Endometrial microvascular endothelial cells (primary cell): ENCODE data around the gene KRTAP9-8. TPM values are rescaled to one million over a fixed set of nuclear protein-coding genes. Genes with fewer than 3 reads are reported as not detected.

Source experiments
- total RNA-seq: library from RNA; depleted of rRNA; stranded (reverse); fragments of >200 nt; gene quantifications from one replicate; pipeline ENCODE4 v1.2.3, GENCODE V29; 2015; ENCODE audit errors: inconsistent ontology term

Gene KRTAP9-8
- total RNA-seq, 1 donor from 2014 or later = not detected

Other genes with a start within 250 kb of the KRTAP9-8 start
- gene KRTAP3-3, start 243.8 kb upstream of the KRTAP9-8 start, total RNA-seq = not detected
- not detected for gene KRTAP3-2, start 238.1 kb upstream of the KRTAP9-8 start, total RNA-seq
- gene KRTAP3-1, start 228.9 kb upstream of the KRTAP9-8 start, total RNA-seq = not detected
- gene KRTAP1-5, start 210.8 kb upstream of the KRTAP9-8 start, total RNA-seq = not detected
- not detected for gene KRTAP1-4, start 207.8 kb upstream of the KRTAP9-8 start, total RNA-seq
- gene KRTAP1-3, start 203.1 kb upstream of the KRTAP9-8 start, total RNA-seq = not detected
- not detected for gene KRTAP1-1, start 196.5 kb upstream of the KRTAP9-8 start, total RNA-seq
- gene KRTAP2-1, start 190.7 kb upstream of the KRTAP9-8 start, total RNA-seq = not detected
- gene KRTAP2-2, start 182.8 kb upstream of the KRTAP9-8 start, total RNA-seq = not detected
- not detected for gene KRTAP2-3, start 177.9 kb upstream of the KRTAP9-8 start, total RNA-seq
- gene KRTAP2-4, start 172.1 kb upstream of the KRTAP9-8 start, total RNA-seq = not detected
- not detected for gene KRTAP4-7, start 153.8 kb upstream of the KRTAP9-8 start, total RNA-seq
- not detected for gene KRTAP4-8, start 139.9 kb upstream of the KRTAP9-8 start, total RNA-seq
- not detected for gene KRTAP4-16, start 135.8 kb upstream of the KRTAP9-8 start, total RNA-seq
- gene KRTAP4-9, start 132.6 kb upstream of the KRTAP9-8 start, total RNA-seq = not detected
- gene KRTAP4-11, start 119.6 kb upstream of the KRTAP9-8 start, total RNA-seq = not detected
- gene KRTAP4-12, start 113.8 kb upstream of the KRTAP9-8 start, total RNA-seq = not detected
- gene KRTAP4-6, start 97.5 kb upstream of the KRTAP9-8 start, total RNA-seq = not detected
- not detected for gene KRTAP4-5, start 88.2 kb upstream of the KRTAP9-8 start, total RNA-seq
- not detected for gene KRTAP4-4, start 77.3 kb upstream of the KRTAP9-8 start, total RNA-seq
- not detected for gene KRTAP4-3, start 69.8 kb upstream of the KRTAP9-8 start, total RNA-seq
- gene KRTAP4-2, start 59.8 kb upstream of the KRTAP9-8 start, total RNA-seq = not detected
- gene KRTAP4-1, start 53.1 kb upstream of the KRTAP9-8 start, total RNA-seq = not detected
- not detected for gene KRTAP9-1, start 48.1 kb upstream of the KRTAP9-8 start, total RNA-seq
- gene KRTAP9-2, start 11.4 kb upstream of the KRTAP9-8 start, total RNA-seq = not detected
- not detected for gene KRTAP9-3, start 5.5 kb upstream of the KRTAP9-8 start, total RNA-seq
- gene KRTAP9-4, start 11.7 kb downstream of the KRTAP9-8 start, total RNA-seq = not detected
- gene KRTAP9-9, start 17.4 kb downstream of the KRTAP9-8 start, total RNA-seq = not detected
- gene KRTAP9-6, start 27.4 kb downstream of the KRTAP9-8 start, total RNA-seq = not detected
- not detected for gene KRTAP9-7, start 37.7 kb downstream of the KRTAP9-8 start, total RNA-seq
- not detected for gene KRTAP29-1, start 64.9 kb downstream of the KRTAP9-8 start, total RNA-seq
- gene KRTAP16-1, start 71.3 kb downstream of the KRTAP9-8 start, total RNA-seq = not detected
- gene KRTAP17-1, start 77.7 kb downstream of the KRTAP9-8 start, total RNA-seq = not detected
- not detected for gene KRT33A, start 112.8 kb downstream of the KRTAP9-8 start, total RNA-seq
- not detected for gene KRT33B, start 131.8 kb downstream of the KRTAP9-8 start, total RNA-seq
- not detected for gene KRT34, start 144.3 kb downstream of the KRTAP9-8 start, total RNA-seq
- not detected for gene KRT31, start 159.6 kb downstream of the KRTAP9-8 start, total RNA-seq
- gene KRT37, start 186.6 kb downstream of the KRTAP9-8 start, total RNA-seq = not detected
- gene KRT38, start 203.0 kb downstream of the KRTAP9-8 start, total RNA-seq = not detected
- gene KRT32, start 229.4 kb downstream of the KRTAP9-8 start, total RNA-seq = not detected
- gene KRT35, start 243.2 kb downstream of the KRTAP9-8 start, total RNA-seq = not detected